H9 (cell line): ENCODE measurements around the gene RASGRF1. TPM values are rescaled to one million over a fixed set of nuclear protein-coding genes. Genes with fewer than 3 reads are reported as not detected.

Experiments
- DNase-seq: peaks from one replicate; pipeline ENCODE4 v3.0.0-alpha.2; 2017
- H2AFZ ChIP-seq: one replicate; pipeline ENCODE4 v1.6.1; 2013; ENCODE audit warnings: mild to moderate bottlenecking, low read length, control low read depth, moderate library complexity
- H2AK5ac ChIP-seq: 2 replicates; pipeline ENCODE4 v1.6.1; 2013; ENCODE audit warnings: low read length, control low read depth, mixed read lengths; ENCODE audit not compliant: insufficient read length
- H2BK120ac ChIP-seq: one replicate; pipeline ENCODE4 v1.6.1; 2013; ENCODE audit warnings: low read depth, mild to moderate bottlenecking, low read length, control low read depth, inconsistent platforms; ENCODE audit not compliant: poor library complexity, severe bottlenecking
- H2BK12ac ChIP-seq: 2 replicates; pipeline ENCODE4 v1.6.1; 2013; ENCODE audit warnings: low read length, control low read depth, mixed read lengths, low read depth; ENCODE audit not compliant: insufficient read length
- H2BK15ac ChIP-seq: 2 replicates; pipeline ENCODE4 v1.6.1; 2013; ENCODE audit warnings: low read depth, low read length, control low read depth
- H2BK20ac ChIP-seq: one replicate; pipeline ENCODE4 v1.6.1; 2013; ENCODE audit warnings: low read depth, mild to moderate bottlenecking, low read length, control low read depth, inconsistent platforms; ENCODE audit not compliant: poor library complexity, severe bottlenecking
- H2BK5ac ChIP-seq: 2 replicates; pipeline ENCODE4 v1.6.1; 2013; ENCODE audit warnings: low read length, control low read depth, mixed read lengths; ENCODE audit not compliant: insufficient read length
- H3K14ac ChIP-seq: 2 replicates; pipeline ENCODE4 v1.6.1; 2013; ENCODE audit warnings: low read length, control low read depth; ENCODE audit not compliant: insufficient read depth
- H3K18ac ChIP-seq: 2 replicates; pipeline ENCODE4 v1.6.1; 2013; ENCODE audit warnings: low read depth, mild to moderate bottlenecking, mixed read lengths, low read length, control low read depth; ENCODE audit not compliant: insufficient read length
- H3K23ac ChIP-seq: 2 replicates; pipeline ENCODE4 v1.6.1; 2013; ENCODE audit warnings: low read length, control low read depth, mixed read lengths, low read depth; ENCODE audit not compliant: insufficient read length
- H3K23me2 ChIP-seq: 2 replicates; pipeline ENCODE4 v1.6.1; 2013; ENCODE audit warnings: low read depth, mild to moderate bottlenecking, mixed read lengths, low read length, control low read depth; ENCODE audit not compliant: insufficient read length, poor library complexity, severe bottlenecking
- H3K27ac ChIP-seq: 2 replicates; pipeline ENCODE4 v1.5.1; 2013; ENCODE audit warnings: low read length, control low read depth, mixed read lengths, low read depth; ENCODE audit not compliant: insufficient read length
- H3K27me3 ChIP-seq: 2 replicates; pipeline ENCODE4 v1.6.1; 2013; ENCODE audit warnings: low read length, control low read depth, inconsistent platforms; ENCODE audit not compliant: insufficient read depth
- H3K4ac ChIP-seq: 2 replicates; pipeline ENCODE4 v1.6.1; 2013; ENCODE audit warnings: low read depth, mild to moderate bottlenecking, control low read depth, inconsistent platforms, low read length, moderate library complexity
- H3K4me1 ChIP-seq: 2 replicates; pipeline ENCODE4 v1.6.1; 2013; ENCODE audit warnings: low read length, control low read depth, inconsistent platforms; ENCODE audit not compliant: insufficient read depth
- H3K4me2 ChIP-seq: 2 replicates; pipeline ENCODE4 v1.6.1; 2013; ENCODE audit warnings: low read length, control low read depth, mixed read lengths; ENCODE audit not compliant: insufficient read length, insufficient read depth
- H3K56ac ChIP-seq: 2 replicates; pipeline ENCODE4 v1.6.1; 2013; ENCODE audit warnings: low read depth, mild to moderate bottlenecking, mixed read lengths, low read length, control low read depth; ENCODE audit not compliant: insufficient read length
- H3K79me1 ChIP-seq: 2 replicates; pipeline ENCODE4 v1.6.1; 2013; ENCODE audit warnings: low read depth, mild to moderate bottlenecking, moderate library complexity, low read length, control low read depth, inconsistent platforms; ENCODE audit not compliant: insufficient read depth, poor library complexity, severe bottlenecking
- H3K79me2 ChIP-seq: 2 replicates; pipeline ENCODE4 v1.6.1; 2013; ENCODE audit warnings: low read length, control low read depth, inconsistent platforms; ENCODE audit not compliant: insufficient read depth
- H3K9ac ChIP-seq: 2 replicates; pipeline ENCODE4 v1.6.1; 2013; ENCODE audit warnings: low read length, control low read depth, mixed read lengths; ENCODE audit not compliant: insufficient read length; ENCODE audit errors: extremely low read depth
- H3K9me3 ChIP-seq: one replicate; pipeline ENCODE4 v1.6.1; 2013; ENCODE audit warnings: low read depth, low read length, inconsistent platforms; ENCODE audit not compliant: control insufficient read depth
- H3T11ph ChIP-seq: one replicate; pipeline ENCODE4 v1.6.1; 2013; ENCODE audit warnings: mild to moderate bottlenecking, low read length, control low read depth, inconsistent platforms
- H4K20me1 ChIP-seq: one replicate; pipeline ENCODE4 v1.6.1; 2013; ENCODE audit not compliant: control insufficient read depth, insufficient read length, insufficient read depth
- H4K5ac ChIP-seq: 2 replicates; pipeline ENCODE4 v1.6.1; 2013; ENCODE audit warnings: low read depth, mild to moderate bottlenecking, mixed read lengths, low read length, control low read depth; ENCODE audit not compliant: insufficient read length
- H4K8ac ChIP-seq: replicated peaks from 2 replicates; pipeline ENCODE4 v1.6.1; 2013; ENCODE audit warnings: low read length, control low read depth, mixed read lengths, low read depth; ENCODE audit not compliant: insufficient read length
- H4K91ac ChIP-seq: 2 replicates; pipeline ENCODE4 v1.6.1; 2013; ENCODE audit warnings: low read depth, mild to moderate bottlenecking, moderate library complexity, mixed read lengths, low read length, control low read depth; ENCODE audit not compliant: insufficient read length
- H3K27ac Mint-ChIP-seq, 3 experiments: 2 replicates in 2 of 3; 3 replicates in 1 of 3; pipeline ENCODE4 v1.8.0; 2020 to 2021; ENCODE audit warnings: mixed read lengths in 3 of 3, mild to moderate bottlenecking in 1 of 3, moderate library complexity in 1 of 3
- H3K27me3 Mint-ChIP-seq: 2 replicates; pipeline ENCODE4 v1.8.0; 2021; ENCODE audit warnings: low read depth, mild to moderate bottlenecking, moderate library complexity, mixed read lengths
- H3K36me3 Mint-ChIP-seq, 3 experiments: 2 replicates in 2 of 3; 3 replicates in 1 of 3; pipeline ENCODE4 v1.8.0; 2020 to 2021; ENCODE audit warnings: low read depth in 3 of 3, mixed read lengths in 3 of 3; ENCODE audit not compliant: insufficient read depth in 1 of 3
- H3K4me1 Mint-ChIP-seq, 2 experiments: 2 replicates each; pipeline ENCODE4 v1.8.0; 2020; ENCODE audit warnings: mixed read lengths in 2 of 2
- H3K4me3 Mint-ChIP-seq, 2 experiments: 2 replicates in 1 of 2; 3 replicates in 1 of 2; pipeline ENCODE4 v1.8.0; 2020 to 2021; ENCODE audit warnings: mild to moderate bottlenecking in 2 of 2, mixed read lengths in 2 of 2, moderate library complexity in 1 of 2
- H3K9me3 Mint-ChIP-seq, 2 experiments: 2 replicates in 1 of 2; 3 replicates in 1 of 2; pipeline ENCODE4 v1.8.0; 2020; ENCODE audit warnings: mild to moderate bottlenecking in 2 of 2, mixed read lengths in 2 of 2, moderate library complexity in 1 of 2
- WGBS: extraction: QIAGEN DNeasy Blood & Tissue Kit; methylation state at CpG from one replicate; pipeline ENCODE4 v1.1.7; 2013; ENCODE audit warnings: missing lambda C conversion rate, low lambda C conversion rate, mixed read lengths; ENCODE audit not compliant: insufficient read length; ENCODE audit errors: extremely low coverage; 5-methylcytosine and 5-hydroxymethylcytosine counted together
- total RNA-seq: library from RNA; stranded (reverse); gene quantifications from 2 replicates; pipeline ENCODE4 v1.2.1, GENCODE V29; 2021
- TF ChIP-seq, protein P1 (sequence below): fragments of 200-600 bp; sonication (generic); conservative IDR thresholded peaks from 3 replicates; pipeline ENCODE4 v1.8.0; 2021; ENCODE audit warnings: antibody characterized with exemption, mild to moderate bottlenecking

The RASGRF1 gene
- total RNA-seq, 1 experiment from 2014 or later: 0.48 TPM

DNA sequence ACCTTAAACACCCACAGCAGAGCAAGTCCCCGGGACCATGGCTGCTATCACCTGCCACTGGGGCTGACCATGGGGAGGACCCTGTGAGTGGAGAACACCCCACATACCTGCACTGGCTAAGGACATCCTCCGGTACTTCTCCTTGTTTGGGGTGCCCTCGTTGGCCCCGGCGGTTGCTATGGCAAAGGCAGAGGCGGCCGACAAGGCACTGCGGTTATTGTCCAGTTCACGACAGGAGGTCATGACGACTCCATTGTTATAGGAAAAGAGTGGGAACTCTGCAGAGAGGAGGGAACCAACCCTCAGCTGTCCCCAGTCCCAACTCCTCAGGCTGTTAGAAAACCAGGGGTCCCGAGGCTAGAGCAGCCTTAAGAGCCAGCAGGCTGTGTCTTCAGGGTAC, 90.9 kb downstream of the RASGRF1 start:
- no peak for DNase-seq
- H3K56ac ChIP-seq: no peak overlapping the region
- H3K23ac ChIP-seq: no peak overlapping the region
- no peaks in the 10 kb centered on the region for H3K23me2 ChIP-seq
- H3T11ph ChIP-seq: no peak overlapping the region
- no peak overlapping the region for H3K27ac ChIP-seq
- H4K20me1 ChIP-seq: no peaks in the 10 kb centered on the region
- Mint-ChIP-seq H3K4me1 (peaks cover 46% of the 10 kb centered on the region in 2 experiments), H3K36me3 (no peaks in the 10 kb centered on the region), H3K27ac (no peak overlapping the region), H3K27me3 (peaks cover 32% of the 10 kb centered on the region), H3K9me3 (no peaks in the 10 kb centered on the region), H3K4me3 (no peak overlapping the region)
- no peak overlapping the region for H2BK5ac ChIP-seq
- H3K14ac ChIP-seq: no peak overlapping the region
- no peak overlapping the region for H3K18ac ChIP-seq
- peaks cover 2% of the 10 kb centered on the region; the same call in 1 of the 2 replicates for H3K27me3 ChIP-seq
- H3K79me2 ChIP-seq: no peaks in the 10 kb centered on the region
- no peak overlapping the region for H2BK12ac ChIP-seq
- H3K4ac ChIP-seq: no peak overlapping the region
- no peak overlapping the region for H2BK120ac ChIP-seq
- no peak overlapping the region for H4K5ac ChIP-seq
- H3K79me1 ChIP-seq: no peaks in the 10 kb centered on the region
- no peak overlapping the region for H2BK20ac ChIP-seq
- no CpG with 5 or more reads among the region's 11 CpGs for WGBS
- no peak overlapping the region for H3K4me2 ChIP-seq
- no peak overlapping the region for H2BK15ac ChIP-seq
- no peak overlapping the region for H4K8ac ChIP-seq
- H3K9me3 ChIP-seq: no peaks in the 10 kb centered on the region
- H4K91ac ChIP-seq: no peak overlapping the region
- TF ChIP-seq, protein P1, sequence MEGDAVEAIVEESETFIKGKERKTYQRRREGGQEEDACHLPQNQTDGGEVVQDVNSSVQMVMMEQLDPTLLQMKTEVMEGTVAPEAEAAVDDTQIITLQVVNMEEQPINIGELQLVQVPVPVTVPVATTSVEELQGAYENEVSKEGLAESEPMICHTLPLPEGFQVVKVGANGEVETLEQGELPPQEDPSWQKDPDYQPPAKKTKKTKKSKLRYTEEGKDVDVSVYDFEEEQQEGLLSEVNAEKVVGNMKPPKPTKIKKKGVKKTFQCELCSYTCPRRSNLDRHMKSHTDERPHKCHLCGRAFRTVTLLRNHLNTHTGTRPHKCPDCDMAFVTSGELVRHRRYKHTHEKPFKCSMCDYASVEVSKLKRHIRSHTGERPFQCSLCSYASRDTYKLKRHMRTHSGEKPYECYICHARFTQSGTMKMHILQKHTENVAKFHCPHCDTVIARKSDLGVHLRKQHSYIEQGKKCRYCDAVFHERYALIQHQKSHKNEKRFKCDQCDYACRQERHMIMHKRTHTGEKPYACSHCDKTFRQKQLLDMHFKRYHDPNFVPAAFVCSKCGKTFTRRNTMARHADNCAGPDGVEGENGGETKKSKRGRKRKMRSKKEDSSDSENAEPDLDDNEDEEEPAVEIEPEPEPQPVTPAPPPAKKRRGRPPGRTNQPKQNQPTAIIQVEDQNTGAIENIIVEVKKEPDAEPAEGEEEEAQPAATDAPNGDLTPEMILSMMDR: no peak
- H3K4me1 ChIP-seq: peaks cover 2% of the 10 kb centered on the region
- no peak overlapping the region for H3K9ac ChIP-seq
- no peak overlapping the region for H2AK5ac ChIP-seq
- no peak overlapping the region for H2AFZ ChIP-seq
